Ammon's horn (tissue), 1 donor: ENCODE results near the gene TDRD12.
"Not testable (repeated sequence)": the region's sequence is repeated elsewhere in the genome, so short reads cannot be mapped to it uniquely, and the experiment has no call there.

Experiments used
- DNase-seq: peaks from one replicate; pipeline ENCODE4 v3.0.0-alpha.2; 2016; ENCODE audit warnings: low spot score

TDRD12 gene

GRCh38 chr19:32831611-32832010 is 112.0 kb downstream of the TDRD12 start:
- no peak for DNase-seq

- not testable (repeated sequence) for DNase-seq
Measured at GRCh38 chr19:32832094-32832493, 112.5 kb downstream of the TDRD12 start.

GRCh38 chr19:32832825-32833224 is 113.3 kb downstream of the TDRD12 start:
- not testable (repeated sequence) for DNase-seq

- not testable (repeated sequence) for DNase-seq
Measured at GRCh38 chr19:32833388-32833787, 113.8 kb downstream of the TDRD12 start.

GRCh38 chr19:32837531-32837930 is 118.0 kb downstream of the TDRD12 start:
- no peak for DNase-seq

GRCh38 chr19:32842061-32842460 is 122.5 kb downstream of the TDRD12 start:
- no peak for DNase-seq

GRCh38 chr19:32843716-32844245 is 124.2 kb downstream of the TDRD12 start:
- no peak for DNase-seq

GRCh38 chr19:32848035-32848434 is 128.5 kb downstream of the TDRD12 start:
- DNase-seq, result not testable (repeated sequence)

- DNase-seq, result no peak
Measured at GRCh38 chr19:32852216-32852615, 132.6 kb downstream of the TDRD12 start.

GRCh38 chr19:32856818-32857217 is 137.3 kb downstream of the TDRD12 start:
- not testable (repeated sequence) for DNase-seq

GRCh38 chr19:32857584-32857983 is 138.0 kb downstream of the TDRD12 start:
- DNase-seq, result no peak

- DNase-seq, result no peak
Measured at GRCh38 chr19:32858155-32858554, 138.6 kb downstream of the TDRD12 start.

GRCh38 chr19:32858559-32858958 is 139.0 kb downstream of the TDRD12 start:
- DNase-seq, result no peak

- DNase-seq, result no peak
Measured at GRCh38 chr19:32859591-32859990, 140.0 kb downstream of the TDRD12 start.

- no peak for DNase-seq
Measured at GRCh38 chr19:32861596-32861995, 142.0 kb downstream of the TDRD12 start.

- DNase-seq, result no peak
Measured at GRCh38 chr19:32862173-32862572, 142.6 kb downstream of the TDRD12 start.

- no peak for DNase-seq
Measured at GRCh38 chr19:32862741-32863140, 143.2 kb downstream of the TDRD12 start.

- no peak for DNase-seq
Measured at GRCh38 chr19:32863301-32863700, 143.7 kb downstream of the TDRD12 start.

- no peak for DNase-seq
Measured at GRCh38 chr19:32863841-32864240, 144.3 kb downstream of the TDRD12 start.

- no peak for DNase-seq
Measured at GRCh38 chr19:32864318-32865007, 144.9 kb downstream of the TDRD12 start.

- no peak for DNase-seq
Measured at GRCh38 chr19:32865326-32865725, 145.8 kb downstream of the TDRD12 start.

GRCh38 chr19:32866061-32866460 is 146.5 kb downstream of the TDRD12 start:
- no peak for DNase-seq

- no peak for DNase-seq
Measured at GRCh38 chr19:32866564-32867265, 147.1 kb downstream of the TDRD12 start.
